Mesothelial cell of epicardium (in vitro differentiated cells): ENCODE results near the gene RACK1. TPM values are rescaled to one million over a fixed set of nuclear protein-coding genes. Genes with fewer than 3 reads are reported as not detected.
"Not testable (repeated sequence)": the region's sequence is repeated elsewhere in the genome, so short reads cannot be mapped to it uniquely, and the experiment has no call there.

Experiments
- DNase-seq, 2 experiments: peaks; one replicate each; pipeline ENCODE4 v3.0.0; 2021; ENCODE audit warnings: low spot score in 2 of 2; ENCODE audit not compliant: unreplicated experiment in 2 of 2
- H3K27ac Mint-ChIP-seq: 2 replicates; pipeline ENCODE4 v1.8.0; 2021; ENCODE audit warnings: mixed read lengths
- H3K27me3 Mint-ChIP-seq: 2 replicates; pipeline ENCODE4 v1.8.0; 2021; ENCODE audit warnings: low read depth, mixed read lengths
- H3K36me3 Mint-ChIP-seq: 2 replicates; pipeline ENCODE4 v1.8.0; 2021; ENCODE audit warnings: mixed read lengths
- H3K4me1 Mint-ChIP-seq: 2 replicates; pipeline ENCODE4 v1.8.0; 2021; ENCODE audit warnings: mixed read lengths
- H3K4me3 Mint-ChIP-seq: 2 replicates; pipeline ENCODE4 v1.8.0; 2021; ENCODE audit warnings: mild to moderate bottlenecking, moderate library complexity, mixed read lengths
- H3K9me3 Mint-ChIP-seq: 2 replicates; pipeline ENCODE4 v1.8.0; 2021; ENCODE audit warnings: mixed read lengths
- total RNA-seq: library from RNA; stranded (reverse); gene quantifications from 3 replicates; pipeline ENCODE4 v1.2.1, GENCODE V29; 2021
- TF ChIP-seq, protein P1 (sequence below): fragments of 200-600 bp; sonication (generic); IDR thresholded peaks from one replicate; pipeline ENCODE4 v1.5.0; 2021; ENCODE audit warnings: antibody characterized with exemption; ENCODE audit not compliant: unreplicated experiment

RACK1 gene
- total RNA-seq, 1 donor from 2014 or later: 2,008 TPM

DNA sequence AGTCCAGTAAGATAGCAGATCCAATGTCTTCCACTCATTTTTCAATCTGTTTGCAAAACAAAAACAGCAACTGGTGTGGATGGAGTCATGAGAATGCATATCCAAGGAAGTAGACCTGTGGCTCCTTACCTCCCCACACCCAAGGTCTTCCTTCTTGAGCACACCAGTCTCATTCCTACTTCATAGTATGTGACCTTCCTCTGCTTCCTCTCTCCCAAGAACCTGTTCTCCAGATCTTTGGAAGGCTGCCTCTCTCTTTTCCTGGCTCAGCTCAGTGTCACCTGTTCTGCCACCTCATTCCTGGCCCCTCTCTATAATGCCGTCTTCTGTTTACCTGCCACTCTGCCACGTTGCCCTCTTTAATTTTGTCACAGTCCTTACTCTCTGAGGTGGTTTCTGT is 30.8 kb downstream of the RACK1 start:
- Mint-ChIP-seq H3K4me3 (no peak overlapping the region), H3K27me3 (peaks cover 20% of the 10 kb centered on the region), H3K27ac (no peak overlapping the region), H3K4me1 (peaks cover 16% of the 10 kb centered on the region), H3K9me3 (no peaks in the 10 kb centered on the region), H3K36me3 (no peaks in the 10 kb centered on the region)
- TF ChIP-seq, protein P1, sequence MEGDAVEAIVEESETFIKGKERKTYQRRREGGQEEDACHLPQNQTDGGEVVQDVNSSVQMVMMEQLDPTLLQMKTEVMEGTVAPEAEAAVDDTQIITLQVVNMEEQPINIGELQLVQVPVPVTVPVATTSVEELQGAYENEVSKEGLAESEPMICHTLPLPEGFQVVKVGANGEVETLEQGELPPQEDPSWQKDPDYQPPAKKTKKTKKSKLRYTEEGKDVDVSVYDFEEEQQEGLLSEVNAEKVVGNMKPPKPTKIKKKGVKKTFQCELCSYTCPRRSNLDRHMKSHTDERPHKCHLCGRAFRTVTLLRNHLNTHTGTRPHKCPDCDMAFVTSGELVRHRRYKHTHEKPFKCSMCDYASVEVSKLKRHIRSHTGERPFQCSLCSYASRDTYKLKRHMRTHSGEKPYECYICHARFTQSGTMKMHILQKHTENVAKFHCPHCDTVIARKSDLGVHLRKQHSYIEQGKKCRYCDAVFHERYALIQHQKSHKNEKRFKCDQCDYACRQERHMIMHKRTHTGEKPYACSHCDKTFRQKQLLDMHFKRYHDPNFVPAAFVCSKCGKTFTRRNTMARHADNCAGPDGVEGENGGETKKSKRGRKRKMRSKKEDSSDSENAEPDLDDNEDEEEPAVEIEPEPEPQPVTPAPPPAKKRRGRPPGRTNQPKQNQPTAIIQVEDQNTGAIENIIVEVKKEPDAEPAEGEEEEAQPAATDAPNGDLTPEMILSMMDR: no peak
- no peak for DNase-seq

DNA sequence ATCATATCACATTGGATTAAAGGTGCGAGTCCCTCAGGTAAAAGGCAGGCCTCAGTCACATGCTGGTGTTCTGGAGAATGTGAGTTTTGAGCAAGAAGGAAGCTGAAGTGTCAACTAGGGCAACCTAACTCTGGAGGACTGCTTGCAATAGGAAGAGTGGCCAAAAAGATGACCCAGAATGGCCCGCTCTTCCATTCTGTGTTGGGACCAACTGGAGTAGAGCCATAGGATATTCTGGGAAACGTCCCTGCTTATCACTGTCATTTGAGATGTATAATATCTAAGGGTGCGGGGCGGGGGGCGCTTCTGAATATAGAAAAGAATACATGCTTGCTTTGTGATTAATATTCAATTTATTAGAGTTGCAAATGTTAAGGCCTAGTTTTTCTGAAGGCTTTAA is 31.6 kb downstream of the RACK1 start:
- no peak for DNase-seq
- Mint-ChIP-seq H3K4me3 (no peak overlapping the region), H3K27me3 (peaks cover 20% of the 10 kb centered on the region), H3K9me3 (no peaks in the 10 kb centered on the region), H3K36me3 (no peaks in the 10 kb centered on the region), H3K4me1 (peaks cover 8% of the 10 kb centered on the region), H3K27ac (no peak overlapping the region)
- TF ChIP-seq, protein P1: no peak

DNA sequence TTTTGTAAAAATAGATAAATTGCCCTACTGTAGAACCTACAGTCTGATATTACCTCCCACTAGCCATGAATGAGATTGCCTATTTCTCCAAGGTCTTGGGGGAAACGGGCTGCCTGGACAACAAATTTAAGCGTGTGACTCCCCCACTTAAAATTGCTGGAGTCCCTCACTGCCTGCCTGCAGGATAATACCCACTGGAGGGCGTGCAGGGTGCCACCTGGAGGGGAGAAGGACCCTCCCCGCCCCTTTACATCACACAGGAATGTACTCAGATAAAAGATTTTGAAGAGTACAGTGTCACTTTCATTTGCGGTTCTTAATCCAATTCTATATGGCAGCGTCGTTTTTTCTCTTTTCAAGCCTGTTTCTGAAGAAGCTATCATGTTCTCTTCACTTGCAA is 32.5 kb downstream of the RACK1 start:
- Mint-ChIP-seq H3K4me1 (peaks cover 11% of the 10 kb centered on the region), H3K4me3 (no peak overlapping the region), H3K27ac (no peak overlapping the region), H3K9me3 (no peaks in the 10 kb centered on the region), H3K27me3 (peaks cover 25% of the 10 kb centered on the region), H3K36me3 (no peaks in the 10 kb centered on the region)
- TF ChIP-seq, protein P1: no peak
- no peak for DNase-seq

DNA sequence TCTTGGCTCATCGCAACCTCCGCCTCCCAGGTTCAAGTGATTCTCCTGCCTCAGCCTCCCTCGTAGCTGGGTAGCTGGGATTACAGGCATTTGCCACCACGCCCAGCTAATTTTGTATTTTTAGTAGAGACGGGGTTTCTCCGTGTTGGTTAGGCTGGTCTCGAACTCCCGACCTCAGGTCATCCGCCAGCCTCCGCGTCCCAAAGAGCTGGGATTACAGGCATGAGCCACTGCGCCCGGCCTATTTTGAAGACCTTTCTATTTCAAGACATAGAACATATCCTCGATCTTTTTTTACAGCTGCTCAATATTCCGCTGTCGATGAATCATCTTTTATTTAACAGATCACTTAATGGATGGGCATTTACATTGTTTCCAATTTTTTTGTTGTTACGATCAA is 33.0 kb downstream of the RACK1 start:
- not testable (repeated sequence) for H3K27ac Mint-ChIP-seq, H3K4me3 Mint-ChIP-seq
- H3K27me3 Mint-ChIP-seq: peaks cover 30% of the 10 kb centered on the region

DNA sequence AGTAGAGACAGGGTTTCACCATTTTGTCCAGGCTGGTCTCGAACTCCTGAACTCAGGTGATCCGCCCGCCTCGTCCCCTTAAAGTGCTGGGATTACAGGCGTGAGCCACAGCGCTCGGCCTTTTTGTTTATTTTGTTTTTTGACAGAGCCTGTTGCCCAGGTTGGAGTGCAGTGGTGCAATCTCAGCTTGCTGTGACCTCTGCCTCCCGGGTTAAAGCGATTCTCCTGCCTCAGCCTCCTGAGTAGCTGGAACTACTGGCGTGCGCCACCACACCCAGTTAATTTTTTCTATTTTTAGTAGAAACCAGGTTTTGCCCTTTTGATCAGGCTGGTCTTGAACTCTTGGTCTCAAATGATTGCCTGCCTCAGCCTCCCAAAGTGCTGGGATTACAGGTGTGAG is 33.6 kb downstream of the RACK1 start:
- DNase-seq, H3K9me3 Mint-ChIP-seq, H3K4me3 Mint-ChIP-seq, H3K27ac Mint-ChIP-seq, H3K36me3 Mint-ChIP-seq: not testable (repeated sequence)
- Mint-ChIP-seq H3K4me1 (peaks cover 18% of the 10 kb centered on the region), H3K27me3 (peaks cover 34% of the 10 kb centered on the region)

More for the DNA sequence above, 33.0 kb downstream of the RACK1 start:
- DNase-seq, H3K36me3 Mint-ChIP-seq, H3K9me3 Mint-ChIP-seq: not testable (repeated sequence)
- peaks cover 15% of the 10 kb centered on the region for H3K4me1 Mint-ChIP-seq

DNA sequence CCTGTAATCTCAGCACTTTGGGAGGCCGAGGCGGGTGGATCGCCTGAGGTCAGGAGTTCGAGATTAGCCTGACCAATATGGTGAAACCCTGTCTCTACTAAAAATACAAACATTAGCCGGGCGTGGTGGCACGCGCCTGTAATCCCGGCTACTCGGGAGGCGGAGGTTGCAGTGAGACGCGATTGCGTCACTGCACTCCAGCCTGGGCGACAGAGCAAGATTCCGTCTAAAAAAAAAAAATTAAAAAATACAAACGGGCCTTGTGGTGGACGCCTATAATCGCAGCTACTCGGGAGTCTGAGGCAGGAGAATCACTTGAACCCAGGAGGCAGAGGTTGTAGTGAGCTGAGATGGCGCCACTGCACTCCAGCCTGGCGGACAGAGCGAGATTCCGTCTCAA is 34.7 kb downstream of the RACK1 start:
- H3K27ac Mint-ChIP-seq, H3K4me3 Mint-ChIP-seq: not testable (repeated sequence)
- peaks cover 35% of the 10 kb centered on the region for H3K27me3 Mint-ChIP-seq

DNA sequence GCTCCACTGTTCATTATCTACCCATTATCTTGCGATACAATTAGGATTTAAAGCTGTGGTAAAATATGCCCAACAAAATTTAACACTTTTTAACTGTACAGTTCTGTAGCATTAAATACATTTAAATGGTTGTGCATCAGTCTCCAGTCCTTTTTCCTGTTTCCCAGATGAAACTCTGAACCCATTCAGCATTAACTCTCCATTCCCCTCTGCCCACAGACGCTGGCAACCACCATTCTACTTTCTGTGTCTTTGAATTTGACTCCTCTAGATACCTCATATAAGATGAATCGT is 35.8 kb downstream of the RACK1 start:
- H3K36me3 Mint-ChIP-seq: no peaks in the 10 kb centered on the region
- H3K27me3 Mint-ChIP-seq: peaks cover 38% of the 10 kb centered on the region
- TF ChIP-seq, protein P1: no peak
- no peaks in the 10 kb centered on the region for H3K9me3 Mint-ChIP-seq
- peaks cover 22% of the 10 kb centered on the region for H3K4me1 Mint-ChIP-seq
- H3K27ac Mint-ChIP-seq: no peak overlapping the region
- no peak for DNase-seq
- peak overlapping the region; percentile 73 for H3K4me3 Mint-ChIP-seq

More for the DNA sequence above, 34.7 kb downstream of the RACK1 start:
- not testable (repeated sequence) for DNase-seq, H3K36me3 Mint-ChIP-seq, H3K9me3 Mint-ChIP-seq
- peaks cover 21% of the 10 kb centered on the region for H3K4me1 Mint-ChIP-seq
